Measurements from ENCODE around the gene C3orf49.

C3orf49 gene

DNA sequence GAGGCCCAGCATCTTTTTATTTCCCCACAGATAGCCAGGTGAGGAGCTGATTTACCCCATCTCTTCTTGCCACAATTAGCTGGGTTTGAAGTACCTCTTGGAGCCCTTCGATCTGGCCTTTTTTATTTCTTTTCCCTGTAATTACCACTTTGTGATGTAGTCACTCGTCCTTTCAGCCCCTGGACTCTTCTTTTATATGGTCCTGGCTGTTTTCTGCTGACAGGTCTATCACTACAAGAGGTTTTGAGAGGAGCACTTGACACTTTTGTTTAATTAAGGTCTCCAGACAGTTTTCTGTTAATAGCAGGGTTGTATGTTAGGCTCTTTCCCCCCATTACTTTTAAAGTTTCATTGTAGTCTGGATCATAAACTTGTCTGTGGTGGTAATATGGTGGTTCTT, 56.4 kb downstream of the C3orf49 start:
- no peak overlapping the region for H3K4me3 ChIP-seq (replicated peaks in 1 of 2; ENCODE audit: low read depth in 2 of 2, low read length in 2 of 2)
- TF ChIP-seq, protein P1, sequence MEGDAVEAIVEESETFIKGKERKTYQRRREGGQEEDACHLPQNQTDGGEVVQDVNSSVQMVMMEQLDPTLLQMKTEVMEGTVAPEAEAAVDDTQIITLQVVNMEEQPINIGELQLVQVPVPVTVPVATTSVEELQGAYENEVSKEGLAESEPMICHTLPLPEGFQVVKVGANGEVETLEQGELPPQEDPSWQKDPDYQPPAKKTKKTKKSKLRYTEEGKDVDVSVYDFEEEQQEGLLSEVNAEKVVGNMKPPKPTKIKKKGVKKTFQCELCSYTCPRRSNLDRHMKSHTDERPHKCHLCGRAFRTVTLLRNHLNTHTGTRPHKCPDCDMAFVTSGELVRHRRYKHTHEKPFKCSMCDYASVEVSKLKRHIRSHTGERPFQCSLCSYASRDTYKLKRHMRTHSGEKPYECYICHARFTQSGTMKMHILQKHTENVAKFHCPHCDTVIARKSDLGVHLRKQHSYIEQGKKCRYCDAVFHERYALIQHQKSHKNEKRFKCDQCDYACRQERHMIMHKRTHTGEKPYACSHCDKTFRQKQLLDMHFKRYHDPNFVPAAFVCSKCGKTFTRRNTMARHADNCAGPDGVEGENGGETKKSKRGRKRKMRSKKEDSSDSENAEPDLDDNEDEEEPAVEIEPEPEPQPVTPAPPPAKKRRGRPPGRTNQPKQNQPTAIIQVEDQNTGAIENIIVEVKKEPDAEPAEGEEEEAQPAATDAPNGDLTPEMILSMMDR (IDR thresholded peaks at IDR 0.05; ENCODE audit: low read depth, low read length), result no peak
- no peak for DNase-seq (ENCODE audit: low read depth in 2 of 2)

DNA sequence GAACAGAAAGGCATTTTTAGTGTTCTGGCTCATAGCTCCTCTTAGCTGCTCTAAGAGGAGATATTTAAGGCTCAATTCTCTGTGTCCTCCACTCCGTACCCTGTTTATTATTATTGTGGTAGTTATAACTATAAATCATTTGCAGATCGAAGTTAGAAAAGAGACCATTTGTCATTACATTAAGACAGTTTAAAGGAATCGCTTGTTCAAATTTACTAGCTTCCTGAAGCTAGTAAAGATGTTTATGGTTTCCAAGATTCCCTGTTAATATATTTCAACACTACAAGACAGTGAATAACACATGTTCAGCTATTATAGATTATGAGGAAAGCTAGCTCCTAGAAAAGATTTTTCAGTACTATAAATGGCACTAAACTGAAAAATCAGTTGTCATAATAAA, 57.2 kb downstream of the C3orf49 start:
- DNase-seq (ENCODE audit: low read depth in 2 of 2), result no peak
- H3K4me3 ChIP-seq (replicated peaks in 1 of 2; ENCODE audit: low read depth in 2 of 2, low read length in 2 of 2), result no peak overlapping the region
- TF ChIP-seq, protein P1 (IDR thresholded peaks at IDR 0.05; ENCODE audit: low read depth, low read length), result no peak

DNA sequence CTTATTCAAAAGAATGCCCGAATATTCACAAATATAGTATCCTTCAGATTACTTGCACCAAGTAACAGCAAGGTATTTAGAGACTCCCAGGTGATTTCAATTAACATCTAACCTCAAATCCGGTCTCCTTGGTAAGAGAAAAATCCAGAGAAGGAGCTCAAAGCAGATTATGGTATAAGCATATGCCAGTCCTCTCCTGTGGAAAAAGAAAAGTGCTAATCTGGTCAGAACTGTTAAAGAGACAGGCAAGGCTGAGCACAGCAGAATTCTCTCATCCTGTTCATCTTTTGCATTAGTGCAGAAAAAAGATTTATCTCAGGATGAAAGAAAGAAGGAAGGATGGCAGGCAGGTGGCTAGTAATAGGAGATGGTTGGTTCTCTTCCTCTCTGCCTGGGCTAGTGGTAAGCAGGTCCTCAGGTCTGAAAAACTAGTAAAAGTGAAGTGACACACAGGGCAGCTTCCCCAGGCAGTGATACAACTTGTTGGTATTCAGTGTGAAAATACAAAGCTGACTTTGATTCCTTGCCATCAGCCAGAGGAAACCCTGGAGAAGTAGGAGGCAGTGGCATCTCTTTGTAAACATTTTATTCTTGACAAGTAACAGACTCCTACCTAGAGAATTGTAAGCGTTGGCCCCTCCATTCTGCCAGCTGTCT, 58.8 kb downstream of the C3orf49 start:
- TF ChIP-seq, protein P1 (IDR thresholded peaks at IDR 0.05; ENCODE audit: low read depth, low read length), result no peak
- peak; percentile 11 to 37 for DNase-seq (ENCODE audit: low read depth in 2 of 2)
- no peak overlapping the region for H3K4me3 ChIP-seq (replicated peaks in 1 of 2; ENCODE audit: low read depth in 2 of 2, low read length in 2 of 2)

DNA sequence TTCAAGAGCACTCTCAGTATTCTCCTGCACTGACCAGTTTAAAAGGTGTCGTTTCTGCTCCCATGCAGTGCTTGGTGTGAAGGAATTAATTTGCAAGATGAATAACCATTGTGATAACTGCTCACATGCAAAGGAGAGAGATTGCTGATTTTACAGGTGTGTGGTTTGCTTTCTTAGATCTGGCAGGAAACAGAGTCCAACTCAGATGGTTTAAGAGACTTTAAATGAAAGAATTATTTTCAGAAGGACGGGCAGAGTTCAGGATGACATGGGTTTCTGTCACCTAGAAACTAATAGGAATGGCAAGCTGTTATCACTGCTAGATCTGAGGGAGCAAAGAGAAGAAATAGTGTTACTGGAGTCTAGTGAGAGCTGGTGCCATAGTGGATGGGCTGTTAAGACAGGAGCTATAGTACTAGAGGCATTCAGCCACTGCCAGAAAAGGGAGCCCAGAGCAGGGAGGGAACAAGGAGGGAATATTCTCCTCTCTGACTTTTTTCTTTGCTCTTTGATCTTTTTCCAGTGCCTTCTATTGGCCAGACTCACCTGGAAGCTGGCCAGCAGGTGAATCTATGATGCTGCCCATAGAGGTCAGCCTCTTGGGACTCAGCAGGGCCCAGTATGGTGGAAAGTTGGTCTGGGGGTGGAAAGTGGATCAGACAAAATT, 59.4 kb downstream of the C3orf49 start:
- no peak overlapping the region for H3K4me3 ChIP-seq (replicated peaks in 1 of 2; ENCODE audit: low read depth in 2 of 2, low read length in 2 of 2)
- no peak for DNase-seq (ENCODE audit: low read depth in 2 of 2)
- TF ChIP-seq, protein P1 (IDR thresholded peaks at IDR 0.05; ENCODE audit: low read depth, low read length), result no peak

DNA sequence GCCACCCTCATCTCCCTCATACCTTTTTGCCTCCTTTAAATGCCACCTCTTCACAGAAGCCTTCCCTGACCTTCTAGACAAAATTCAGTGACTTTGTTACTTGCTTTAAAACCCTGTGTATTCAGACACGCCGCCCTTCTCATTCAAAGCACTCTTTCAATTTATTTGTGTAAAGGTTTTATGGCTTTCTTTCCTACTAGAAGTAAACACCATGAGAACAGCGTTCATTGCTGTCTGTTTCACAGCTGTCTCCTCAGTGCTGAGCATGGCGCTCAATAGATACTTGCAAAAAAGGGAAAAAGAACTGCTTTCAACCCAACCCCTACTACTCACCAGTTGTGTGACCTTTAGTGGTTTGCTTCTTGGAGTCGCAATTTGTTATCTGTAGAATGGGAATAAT, 61.6 kb downstream of the C3orf49 start:
- H3K4me3 ChIP-seq (replicated peaks in 1 of 2; ENCODE audit: low read depth in 2 of 2, low read length in 2 of 2), result no peak overlapping the region
- no peak for DNase-seq (ENCODE audit: low read depth in 2 of 2)
- TF ChIP-seq, protein P1 (IDR thresholded peaks at IDR 0.05; ENCODE audit: low read depth, low read length), result no peak

DNA sequence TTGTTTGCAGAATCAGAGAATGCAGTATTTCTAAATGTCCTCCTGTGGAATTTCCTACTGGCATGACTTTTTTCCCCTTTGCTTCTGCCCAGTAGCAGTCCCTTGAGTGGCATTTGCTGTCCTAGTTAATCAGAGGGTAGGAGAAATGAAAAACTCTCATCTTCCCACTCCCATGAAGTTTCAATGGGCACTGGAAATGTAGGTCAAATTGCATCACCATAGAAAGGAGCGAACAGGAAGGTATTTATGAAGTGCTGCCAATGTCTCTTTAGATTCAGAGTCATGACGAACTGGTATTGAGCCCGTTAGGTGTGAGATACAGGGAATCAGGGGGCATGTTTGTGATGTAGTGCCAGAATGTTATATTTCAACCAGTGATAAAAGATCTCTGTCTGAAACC, 67.8 kb downstream of the C3orf49 start:
- TF ChIP-seq, protein P1 (IDR thresholded peaks at IDR 0.05; ENCODE audit: low read depth, low read length), result no peak
- H3K4me3 ChIP-seq (replicated peaks in 1 of 2; ENCODE audit: low read depth in 2 of 2, low read length in 2 of 2), result no peak overlapping the region
- DNase-seq (ENCODE audit: low read depth in 2 of 2), result peak; percentile 18

Data from cardiac fibroblast (primary cell).